NCI-H748 treated with DMSO at 0.1 percent for 48 hours (cell line): ENCODE measurements around the gene ALDH4A1.
A peak's percentile ranks its signal among the peaks of the same experiment; 100 is the strongest.

ENCODE experiments used
- DNase-seq: peaks from one replicate; lab custom pipeline; 2025; lab: John Stamatoyannopoulos, UW

The ALDH4A1 gene, protein sequence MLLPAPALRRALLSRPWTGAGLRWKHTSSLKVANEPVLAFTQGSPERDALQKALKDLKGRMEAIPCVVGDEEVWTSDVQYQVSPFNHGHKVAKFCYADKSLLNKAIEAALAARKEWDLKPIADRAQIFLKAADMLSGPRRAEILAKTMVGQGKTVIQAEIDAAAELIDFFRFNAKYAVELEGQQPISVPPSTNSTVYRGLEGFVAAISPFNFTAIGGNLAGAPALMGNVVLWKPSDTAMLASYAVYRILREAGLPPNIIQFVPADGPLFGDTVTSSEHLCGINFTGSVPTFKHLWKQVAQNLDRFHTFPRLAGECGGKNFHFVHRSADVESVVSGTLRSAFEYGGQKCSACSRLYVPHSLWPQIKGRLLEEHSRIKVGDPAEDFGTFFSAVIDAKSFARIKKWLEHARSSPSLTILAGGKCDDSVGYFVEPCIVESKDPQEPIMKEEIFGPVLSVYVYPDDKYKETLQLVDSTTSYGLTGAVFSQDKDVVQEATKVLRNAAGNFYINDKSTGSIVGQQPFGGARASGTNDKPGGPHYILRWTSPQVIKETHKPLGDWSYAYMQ

DNA sequence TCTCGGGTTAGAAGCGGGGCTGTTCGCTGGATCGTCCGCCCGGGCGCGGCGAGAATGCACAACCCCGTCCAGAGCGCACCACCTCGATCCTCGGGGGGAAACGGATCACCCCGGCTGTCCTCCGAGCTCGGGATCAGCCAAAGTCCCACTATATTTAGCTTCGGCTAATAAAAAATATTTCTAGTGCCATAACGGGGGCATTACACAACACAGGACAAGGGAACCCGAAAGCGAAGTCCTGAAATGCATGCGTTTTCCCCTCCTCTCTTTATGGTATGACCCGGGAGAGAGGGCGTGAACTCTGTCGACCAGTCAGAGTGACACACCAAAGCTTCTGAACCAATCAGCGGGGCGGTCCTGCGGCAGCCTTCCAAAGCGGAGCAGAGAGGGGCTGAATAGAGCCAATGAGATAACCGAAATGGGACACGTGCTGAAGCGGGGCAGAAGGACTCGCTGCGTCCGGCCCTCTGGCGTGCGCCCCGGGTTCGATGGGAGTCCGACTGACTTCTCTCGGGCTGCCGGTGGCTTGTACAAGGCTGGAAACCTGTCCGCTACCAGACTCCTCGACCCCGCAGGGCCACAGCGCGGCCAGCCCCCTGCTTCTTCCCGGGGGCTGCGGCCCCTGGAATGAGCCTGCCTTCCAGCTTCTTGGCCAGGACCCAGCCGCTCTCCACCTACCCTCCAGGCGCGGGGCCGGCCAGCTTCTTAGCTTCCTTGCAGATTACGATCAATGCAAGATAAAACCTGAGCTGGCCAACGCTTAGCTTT, at the start of gene ALDH4A1:
ALDH4A1 (minus strand) TSS at position 33 of the 768 bp plus-strand sequence; CDS start at position 1, 32 bp downstream.
- peak; percentile 81 for DNase-seq

DNA sequence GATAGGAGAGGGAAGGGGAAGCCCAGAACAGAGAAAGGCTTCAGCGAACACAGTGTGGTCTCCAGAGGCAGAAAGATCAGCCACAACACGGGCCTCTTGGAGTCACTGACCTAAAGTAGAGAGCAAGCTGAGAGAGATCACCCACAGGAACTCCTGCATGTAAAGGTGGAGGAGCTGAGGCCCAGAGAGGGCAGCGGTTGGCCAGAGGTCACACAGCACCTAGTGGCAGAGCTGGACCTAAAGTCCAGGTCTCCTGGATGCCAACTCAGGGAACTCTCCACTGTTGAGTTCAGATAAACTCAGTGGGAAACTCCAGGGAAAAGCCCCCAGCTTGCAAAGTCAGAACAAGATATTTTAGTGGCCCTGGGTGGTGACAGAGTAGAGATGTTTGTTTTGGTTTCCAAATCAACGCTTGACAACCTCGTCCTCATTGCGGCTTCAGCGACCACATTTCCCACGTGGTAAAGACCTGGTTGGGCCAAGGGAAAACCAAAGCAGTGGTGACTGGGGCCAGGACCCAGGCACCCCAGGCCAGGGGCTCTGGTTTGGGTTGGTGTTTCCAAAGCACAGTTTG, 49.5 kb upstream of the ALDH4A1 start:
- DNase-seq, result no peak

DNA sequence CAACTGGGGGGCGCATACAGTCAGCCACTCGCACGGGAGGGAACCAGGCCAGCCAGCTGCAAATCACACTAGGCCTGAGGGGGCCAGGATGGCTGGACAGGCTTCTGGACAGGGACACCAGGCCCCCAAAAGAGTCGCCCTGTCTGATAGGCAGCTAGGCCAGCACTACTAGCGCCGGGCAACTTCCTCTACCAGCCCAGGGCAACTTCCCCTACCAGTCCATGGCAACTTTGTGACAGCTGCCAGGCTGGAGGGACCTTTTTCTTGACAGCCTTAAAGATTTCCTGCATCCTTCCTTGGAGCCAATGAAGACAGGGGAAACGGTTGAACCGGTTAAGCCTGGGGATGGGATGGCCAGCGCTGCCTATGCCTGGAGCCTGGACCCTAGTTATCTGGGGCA, 49.1 kb upstream of the ALDH4A1 start:
- DNase-seq, result no peak

DNA sequence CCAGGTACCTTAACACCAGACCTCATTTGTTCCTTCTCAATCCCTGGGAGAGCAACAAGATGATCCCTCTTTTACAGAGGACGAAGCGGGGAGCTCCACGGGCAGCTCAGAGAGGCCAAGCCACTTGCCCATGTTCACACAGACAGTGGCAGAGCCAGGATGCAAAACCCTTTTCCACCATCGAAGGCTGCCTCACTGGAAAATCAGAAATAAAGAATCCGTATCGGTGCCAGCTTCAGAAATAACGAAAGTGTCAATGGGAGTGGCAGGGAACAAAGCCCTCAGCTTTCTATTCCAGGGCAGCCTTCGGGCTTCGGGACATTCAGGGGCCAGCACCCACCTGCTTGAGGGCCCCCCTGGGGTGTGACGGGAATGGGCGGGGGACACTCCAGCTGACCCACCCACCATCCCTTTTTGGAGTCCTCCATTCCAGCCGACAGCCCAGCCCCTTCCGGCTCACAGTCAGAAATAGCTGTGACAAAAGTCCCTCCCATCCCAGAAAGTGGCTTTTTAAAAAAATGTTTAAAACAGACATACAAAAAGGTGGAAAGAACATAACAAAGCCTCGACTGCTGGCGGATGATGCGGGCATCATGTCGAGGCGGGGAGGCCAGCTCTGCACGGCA, 48.2 kb upstream of the ALDH4A1 start:
- DNase-seq, result no peak

DNA sequence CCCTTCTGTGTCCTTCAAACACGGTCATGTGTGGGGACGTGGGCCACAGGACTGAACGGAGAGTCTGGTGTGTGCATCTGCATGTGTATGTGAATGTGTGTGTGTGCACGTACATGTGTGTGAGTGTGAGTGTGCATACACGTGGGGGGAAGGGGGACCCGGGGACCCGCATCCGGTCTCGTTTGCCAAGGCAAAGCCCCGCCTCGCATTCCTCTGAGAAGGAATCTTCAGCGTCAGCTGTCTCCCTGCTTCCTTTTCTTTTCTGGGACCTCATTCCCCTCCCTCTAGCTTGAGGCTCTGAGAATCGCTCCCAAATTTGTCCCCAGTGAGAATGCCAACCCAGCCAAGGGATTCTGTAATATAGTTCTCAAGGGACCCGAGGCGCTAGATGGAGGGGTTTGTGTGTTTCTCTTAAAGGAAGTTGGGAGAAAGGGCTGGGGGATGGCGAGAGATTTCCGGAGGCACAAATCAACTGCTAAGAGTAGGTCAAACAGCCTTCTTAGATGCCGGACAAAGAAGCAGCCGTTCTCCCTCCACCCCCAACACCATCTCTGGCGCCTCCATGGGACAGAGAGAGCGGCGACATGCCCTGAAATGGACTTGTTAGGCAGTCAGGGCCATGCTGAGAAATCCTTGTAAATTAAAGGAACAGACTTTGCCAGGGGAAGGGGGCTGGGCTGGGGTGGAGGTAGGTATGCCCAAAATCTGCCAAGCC, 47.5 kb upstream of the ALDH4A1 start:
- no peak for DNase-seq

DNA sequence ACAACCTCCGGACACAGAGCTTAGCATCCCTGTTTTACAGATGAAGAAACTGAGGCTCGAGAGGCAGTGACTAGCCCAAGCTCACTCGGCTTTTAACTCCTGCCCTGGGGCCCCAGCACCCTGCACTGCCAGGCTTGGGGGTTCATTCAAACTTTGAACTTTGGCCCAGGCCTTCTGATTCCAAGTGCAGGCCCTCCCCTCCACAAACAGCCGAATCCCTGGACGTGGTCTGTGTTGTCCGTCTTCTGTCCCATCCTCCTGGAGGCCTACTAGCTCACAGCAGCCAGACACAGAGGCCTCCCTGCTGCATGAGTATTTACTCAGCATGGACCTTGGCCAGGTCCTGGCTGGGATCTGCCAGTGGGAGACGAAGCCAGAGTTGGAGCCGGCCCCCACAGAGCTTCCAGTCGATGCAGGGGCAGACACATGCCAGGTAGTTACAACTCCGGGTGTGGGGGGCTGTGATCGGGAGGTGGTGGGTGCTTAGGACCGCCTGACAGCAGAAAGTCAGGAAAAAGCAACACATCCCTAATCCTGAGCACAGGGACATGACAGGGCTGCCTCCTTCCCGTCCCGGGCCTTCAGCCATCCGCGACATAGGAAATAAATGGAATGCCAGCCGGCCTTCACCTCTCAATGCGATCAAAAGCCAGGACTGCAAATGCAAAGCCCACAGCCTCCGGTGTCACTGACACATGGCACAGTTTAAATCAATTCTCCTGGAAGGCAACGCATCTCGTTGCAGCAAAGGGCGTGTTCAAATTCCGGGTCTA, 46.7 kb upstream of the ALDH4A1 start:
- DNase-seq, result no peak

DNA sequence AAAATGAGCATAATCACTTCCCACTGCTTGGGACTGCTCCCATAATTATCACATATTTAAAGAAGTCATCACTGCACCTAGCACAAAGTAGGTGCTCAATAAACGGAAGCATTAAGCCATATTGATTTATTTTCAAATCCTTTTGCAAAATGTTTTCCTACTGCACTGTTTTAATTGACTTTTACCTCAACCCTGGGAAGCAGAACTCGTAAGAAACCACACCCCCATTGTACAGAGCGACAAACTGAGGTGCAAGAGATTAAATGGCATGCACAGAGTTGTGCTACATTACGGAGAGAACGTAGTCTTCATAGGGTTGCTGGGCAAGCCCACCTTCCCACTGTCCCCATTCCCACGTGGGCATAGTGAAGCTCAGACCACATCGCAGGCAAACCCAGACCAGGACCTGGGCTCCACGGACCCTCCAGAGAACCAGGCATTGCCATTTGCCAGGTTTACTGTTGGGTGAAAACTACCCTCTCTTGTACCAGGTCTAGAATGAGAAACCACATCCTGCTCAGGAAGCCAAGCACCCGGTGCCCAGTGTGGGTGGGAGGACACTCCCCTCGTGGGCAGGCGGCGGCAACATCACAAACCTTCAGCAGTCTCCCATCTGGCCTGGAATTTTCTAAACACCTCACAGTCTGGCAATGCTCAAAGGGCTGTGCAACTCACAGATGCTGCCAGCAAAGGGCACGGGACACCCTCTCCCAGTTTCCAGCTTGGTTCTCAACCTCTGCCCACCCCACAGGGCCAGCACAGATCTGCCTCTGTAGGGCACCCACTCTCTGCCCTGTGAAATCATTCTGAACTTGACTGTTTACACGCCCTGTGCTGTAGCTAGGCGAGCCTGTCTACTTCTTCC, 45.9 kb upstream of the ALDH4A1 start:
- no peak for DNase-seq

DNA sequence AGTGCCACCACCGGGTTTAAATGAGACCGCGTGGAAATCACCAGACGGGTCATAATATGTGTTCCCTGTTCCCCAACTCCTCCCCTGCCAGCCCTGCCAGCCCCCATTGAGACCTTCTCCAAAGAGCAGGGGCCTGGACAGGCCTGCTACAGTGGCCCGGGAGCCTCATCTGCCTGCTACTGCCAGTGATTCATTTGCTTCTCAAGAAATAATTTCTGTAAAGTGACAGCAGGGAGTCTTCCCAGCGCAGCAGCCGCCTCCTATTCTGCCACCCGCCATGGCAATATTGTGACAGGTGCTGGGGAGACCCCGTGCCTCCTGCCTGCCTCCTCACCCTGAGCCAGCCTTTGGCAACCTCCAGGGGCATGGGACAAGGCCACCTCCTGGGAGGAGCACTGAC, 45.2 kb upstream of the ALDH4A1 start:
- DNase-seq, result no peak

DNA sequence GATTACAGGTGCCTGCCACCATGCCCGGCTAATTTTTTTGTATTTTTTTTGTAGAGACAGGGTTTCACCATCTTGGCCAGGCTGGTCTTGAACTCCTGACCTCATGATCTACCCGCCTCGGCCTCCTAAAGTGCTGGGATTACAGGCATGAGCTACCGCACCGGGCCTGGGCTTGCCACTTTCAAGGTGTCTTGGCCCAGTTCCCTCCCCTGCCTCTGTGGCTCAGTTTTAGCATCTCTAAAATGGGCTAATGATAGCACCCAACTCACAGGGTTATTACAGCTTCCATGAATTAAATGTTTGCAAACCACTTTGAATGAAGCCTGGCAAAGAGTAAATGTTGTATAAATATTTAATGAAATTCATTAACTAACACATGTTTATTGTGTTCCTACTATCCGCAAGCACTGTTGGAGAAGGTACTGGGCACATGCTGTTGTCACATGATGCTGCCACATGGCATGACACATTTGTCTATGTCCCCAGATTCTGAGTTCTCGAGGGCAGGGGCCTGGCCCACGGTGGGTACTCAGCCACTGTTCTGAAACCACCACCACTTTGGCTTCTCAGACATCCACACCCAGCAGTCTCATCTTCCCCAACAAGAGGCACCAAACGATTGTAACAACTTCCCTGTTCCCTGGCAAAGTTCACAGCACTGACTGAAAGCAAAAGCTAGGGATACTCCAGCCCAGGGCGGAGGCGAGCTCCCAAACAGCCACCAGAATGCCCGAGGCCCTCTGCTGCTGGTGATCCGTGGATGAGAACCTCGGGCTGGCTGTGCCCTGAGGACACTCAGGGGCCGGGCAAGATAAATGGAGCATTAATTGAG, 44.4 kb upstream of the ALDH4A1 start:
- DNase-seq, result no peak

DNA sequence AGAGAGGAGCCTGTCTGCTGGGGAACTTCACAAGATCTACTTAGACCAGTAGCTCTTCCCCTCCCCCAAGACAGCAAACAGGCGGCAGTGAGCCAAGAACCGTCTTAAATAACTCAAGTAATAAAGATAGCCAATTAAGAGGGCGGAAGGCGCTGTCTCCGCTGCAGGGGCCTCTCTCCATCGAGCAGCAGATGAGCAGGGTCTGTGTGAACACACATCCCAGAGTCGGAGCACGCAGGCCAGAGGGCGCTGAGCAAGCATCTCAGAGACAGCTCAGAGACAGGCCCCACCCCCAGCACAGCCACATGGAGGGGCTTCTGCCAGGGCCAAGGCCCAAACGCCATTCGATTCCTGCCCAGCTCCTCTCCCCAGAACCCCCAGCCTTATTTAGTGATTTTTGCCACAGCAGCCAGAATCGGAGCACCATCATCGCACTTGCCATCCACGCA, 43.1 kb upstream of the ALDH4A1 start:
- DNase-seq, result no peak

DNA sequence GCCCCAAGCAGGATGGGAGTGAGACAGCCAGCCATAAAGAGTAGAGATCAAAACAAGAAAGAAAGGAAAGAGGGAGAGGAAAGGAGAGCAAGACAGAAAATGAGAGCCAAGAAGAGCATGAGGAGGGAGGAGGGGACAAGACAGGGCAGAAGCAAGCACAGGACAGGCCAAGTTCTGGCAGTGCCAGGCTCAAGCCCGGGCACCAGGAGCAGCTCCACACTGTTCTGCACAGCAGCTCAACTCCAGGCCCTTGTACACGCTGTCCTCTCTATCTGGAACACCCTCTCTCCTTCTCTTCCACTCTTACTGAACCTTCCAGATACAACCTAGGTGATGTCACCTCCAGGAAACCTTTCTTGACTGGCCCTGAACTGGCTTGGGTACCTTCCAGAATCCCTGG, 42.5 kb upstream of the ALDH4A1 start:
- DNase-seq, result no peak

DNA sequence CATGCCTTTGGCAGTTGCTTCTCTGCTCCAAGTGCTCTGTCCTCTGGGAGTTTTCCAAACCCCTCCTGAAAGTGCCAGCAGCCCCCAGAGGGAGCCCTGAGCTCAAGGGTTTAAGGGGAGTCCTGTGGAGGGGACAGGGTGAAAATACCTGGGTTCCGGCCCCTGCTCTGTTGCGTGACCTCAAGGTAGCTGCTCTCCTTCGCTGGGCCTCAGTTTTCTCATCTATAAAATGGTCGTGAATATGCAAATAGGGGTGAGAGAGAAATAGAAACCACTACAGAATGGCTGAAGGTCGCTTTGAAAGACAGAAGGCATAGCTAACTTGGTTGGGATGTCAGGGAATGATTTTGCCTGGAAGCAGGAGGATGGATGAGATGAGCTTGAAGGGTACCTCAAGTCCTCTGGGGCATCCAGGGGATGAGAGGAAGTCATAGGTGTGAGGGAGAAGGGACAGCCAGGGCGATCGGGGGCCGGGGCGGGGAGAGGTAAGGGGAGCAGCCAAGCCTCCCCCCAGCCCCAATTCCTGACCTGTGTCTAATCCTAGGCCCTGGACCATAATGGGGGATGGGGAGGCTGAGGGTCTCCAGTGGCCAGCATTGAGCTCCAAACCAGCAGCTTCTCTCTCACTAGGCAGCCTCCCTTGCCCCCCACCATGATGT, 41.7 kb upstream of the ALDH4A1 start:
- DNase-seq, result no peak

DNA sequence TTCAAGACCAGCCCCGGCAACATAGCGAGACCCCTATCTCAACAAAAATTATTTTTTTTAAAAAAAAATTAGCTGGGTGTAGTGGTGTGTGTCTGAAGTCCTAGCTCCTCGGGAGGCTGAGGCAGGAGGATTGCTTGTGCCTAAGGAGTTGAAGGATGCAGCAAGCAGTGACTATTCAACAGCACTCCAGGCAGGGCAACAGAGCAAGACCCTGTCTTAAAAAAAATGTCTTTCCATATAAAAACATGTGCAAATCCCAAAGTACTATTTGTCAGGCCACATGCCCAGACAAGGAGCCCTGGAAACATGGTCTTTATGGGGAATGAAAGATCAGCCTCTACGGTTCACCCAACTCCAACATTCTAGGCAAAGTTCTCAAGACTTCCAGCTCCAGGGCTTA, 40.8 kb upstream of the ALDH4A1 start:
- no peak for DNase-seq

DNA sequence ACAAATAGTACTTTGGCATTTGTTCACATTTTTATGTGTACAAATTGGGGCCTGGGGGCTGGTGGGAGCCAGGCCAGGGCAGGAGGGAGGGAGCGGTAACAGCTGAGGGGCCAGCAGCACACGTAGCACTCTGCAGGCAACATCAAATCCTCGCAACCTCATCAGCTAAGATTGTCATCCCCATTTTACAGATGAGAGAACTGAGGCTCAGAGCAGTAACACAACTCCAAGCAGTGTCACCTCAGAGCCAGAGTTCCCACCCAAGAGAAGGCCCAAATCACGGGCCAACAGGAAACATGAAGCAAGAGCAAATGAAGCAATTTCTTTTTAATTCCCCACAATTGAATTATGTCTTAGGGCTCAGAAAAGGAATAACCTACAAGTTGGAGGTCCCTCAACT, 40.0 kb upstream of the ALDH4A1 start:
- no peak for DNase-seq

DNA sequence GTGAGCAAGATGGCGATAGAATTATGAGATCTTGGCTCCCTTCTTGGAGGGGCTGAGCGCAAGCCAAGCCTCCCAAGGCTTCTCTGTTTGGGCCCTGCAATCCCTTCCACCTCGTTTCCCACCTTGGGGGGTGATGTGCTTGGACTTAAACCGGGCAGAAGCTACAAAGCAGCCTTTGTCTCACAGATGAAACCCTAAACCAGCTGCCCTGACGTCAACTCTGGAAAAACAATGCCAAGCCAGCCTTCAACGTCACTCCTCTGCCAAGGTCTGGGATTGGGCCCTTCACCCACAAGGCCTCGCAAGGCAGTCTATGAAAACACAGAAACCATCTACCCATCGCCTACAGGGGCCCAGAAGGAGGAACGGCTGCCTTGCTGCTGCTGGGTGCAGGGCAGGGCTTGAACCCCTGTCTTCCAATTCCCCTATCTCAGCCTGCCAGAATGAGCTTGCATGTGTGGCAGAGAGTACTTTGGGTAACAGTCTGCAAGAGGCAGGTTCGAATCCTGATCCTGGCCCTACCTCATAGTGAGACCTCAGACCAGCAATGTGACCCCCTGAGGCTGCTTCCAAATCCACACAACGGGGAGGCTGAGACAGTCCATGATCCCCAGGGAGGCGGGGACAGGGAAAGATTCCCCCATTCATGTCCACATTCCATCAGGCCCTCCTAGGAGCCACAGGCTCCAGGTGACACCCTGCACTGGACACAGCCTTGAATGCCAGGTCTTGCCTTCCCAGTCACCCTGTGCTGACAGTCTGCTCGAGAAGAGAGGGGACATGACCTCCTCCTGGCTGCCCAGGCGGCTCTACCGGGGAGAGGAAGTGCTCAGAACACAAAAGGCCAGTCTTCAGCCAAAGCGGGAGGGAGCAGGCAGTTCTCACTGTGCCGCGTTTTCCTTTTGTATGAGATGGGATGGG, 39.1 kb upstream of the ALDH4A1 start:
- no peak for DNase-seq

DNA sequence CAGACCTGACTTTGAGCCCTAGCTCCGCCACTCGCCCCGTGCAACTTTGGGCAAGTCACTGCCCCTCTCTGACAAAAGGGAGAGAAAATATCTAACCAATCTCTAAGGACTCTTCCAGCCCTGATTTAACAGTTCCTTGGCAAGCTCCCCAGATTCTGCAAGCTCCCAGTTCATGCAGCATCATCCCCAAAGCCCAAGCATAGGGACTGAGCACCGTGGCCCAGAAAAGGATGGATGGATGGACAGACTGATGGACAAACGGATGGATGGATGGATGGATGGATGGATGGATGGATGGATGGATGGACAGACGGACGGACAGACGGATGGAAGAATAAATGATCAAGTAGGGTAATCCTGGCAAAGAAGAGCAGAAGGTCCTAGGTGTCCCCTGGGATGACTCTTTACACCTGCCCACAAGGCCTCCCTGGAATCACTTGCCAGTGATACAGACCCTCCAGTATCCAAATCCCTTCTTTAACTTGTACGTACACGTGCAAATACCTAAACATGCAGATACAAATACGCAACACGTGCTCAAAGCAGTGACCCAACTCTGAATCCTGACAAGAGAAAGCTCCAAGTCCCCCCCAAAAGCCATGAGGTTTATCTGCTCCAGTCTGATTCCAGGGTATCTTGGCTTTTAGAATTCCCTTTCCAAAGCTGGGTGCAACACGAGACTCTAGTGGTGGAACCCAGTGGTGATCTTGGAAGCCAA, 38.1 kb upstream of the ALDH4A1 start:
- no peak for DNase-seq
